DND-41 (cell line): ENCODE results near the gene TBC1D14.

ENCODE experiments used
- ATAC-seq: fragments of 200-7000 bp; cut with Tn5 transposase; 3 replicates; pipeline ENCODE4 v1.9.1; 2021; ENCODE audit warnings: low read depth; ENCODE audit not compliant: insufficient read depth
- DNase-seq: peaks from one replicate; pipeline ENCODE4 v3.0.0-alpha.2; 2020
- H2AFZ ChIP-seq: 2 replicates; pipeline ENCODE4 v1.6.0; 2012; ENCODE audit warnings: low read depth, low read length
- H3K27ac ChIP-seq: 2 replicates; pipeline ENCODE4 v1.5.1; 2012; ENCODE audit warnings: low read length, inconsistent platforms
- H3K27me3 ChIP-seq: fragments of 200-600 bp; sonication (generic); 2 replicates; pipeline ENCODE4 v1.6.0; 2012; ENCODE audit warnings: low read length, mild to moderate bottlenecking, inconsistent platforms; ENCODE audit not compliant: insufficient read depth, poor library complexity
- H3K36me3 ChIP-seq: 2 replicates; pipeline ENCODE4 v1.5.1; 2012; ENCODE audit warnings: low read length, inconsistent platforms; ENCODE audit not compliant: insufficient read depth
- H3K4me1 ChIP-seq: 2 replicates; pipeline ENCODE4 v1.5.1; 2012; ENCODE audit warnings: mild to moderate bottlenecking, low read length; ENCODE audit not compliant: insufficient read depth
- H3K4me2 ChIP-seq: 2 replicates; pipeline ENCODE4 v1.6.0; 2012; ENCODE audit warnings: mild to moderate bottlenecking, moderate library complexity, low read length, inconsistent platforms; ENCODE audit not compliant: insufficient read depth
- H3K4me3 ChIP-seq, 2 experiments: fragments of 200-600 bp in 1 of 2; shearing (Covaris generic) in 1 of 2; 2 replicates each; pipeline ENCODE4 v1.5.1; 2012 to 2016; ENCODE audit warnings: inconsistent platforms in 2 of 2, low read length in 2 of 2, mild to moderate bottlenecking in 2 of 2, low read depth in 1 of 2, moderate library complexity in 1 of 2
- H3K79me2 ChIP-seq: 2 replicates; pipeline ENCODE4 v1.6.0; 2012; ENCODE audit warnings: low read length, inconsistent platforms; ENCODE audit not compliant: insufficient read depth
- H3K9ac ChIP-seq: 2 replicates; pipeline ENCODE4 v1.6.0; 2012; ENCODE audit warnings: low read depth, mild to moderate bottlenecking, inconsistent platforms, low read length, moderate library complexity
- H3K9me3 ChIP-seq: 2 replicates; pipeline ENCODE4 v1.5.1; 2012; ENCODE audit warnings: low read length, moderate library complexity, mild to moderate bottlenecking, inconsistent platforms; ENCODE audit not compliant: insufficient read depth, severe bottlenecking
- H4K20me1 ChIP-seq: 2 replicates; pipeline ENCODE4 v1.6.0; 2012; ENCODE audit warnings: low read length; ENCODE audit not compliant: insufficient read depth
- CTCF ChIP-seq: IDR thresholded peaks from 2 replicates; pipeline ENCODE4 v1.5.1; 2012; ENCODE audit warnings: borderline replicate concordance, low read length, moderate library complexity, mild to moderate bottlenecking; ENCODE audit not compliant: poor library complexity, severe bottlenecking; ENCODE audit errors: extremely low read depth
- EZH2 ChIP-seq: IDR thresholded peaks from 3 replicates; pipeline ENCODE4 v1.6.1; 2012; ENCODE audit warnings: borderline replicate concordance, low read depth, mild to moderate bottlenecking, moderate library complexity, low read length, inconsistent platforms; ENCODE audit not compliant: severe bottlenecking

TBC1D14 gene

GRCh38 chr4:6943885-6944225 is 34.2 kb downstream of the TBC1D14 start:
- no peak for TF ChIP-seq EZH2
- no peak for TF ChIP-seq CTCF
- H3K4me1 ChIP-seq: no peaks in the 10 kb centered on the region
- H3K4me3 ChIP-seq: no peak overlapping the region
- no peak for ATAC-seq
- no peaks in the 10 kb centered on the region for H3K9me3 ChIP-seq
- peaks cover 18% of the 10 kb centered on the region for H3K36me3 ChIP-seq
- no peak overlapping the region for H3K27ac ChIP-seq
- H2AFZ ChIP-seq: no peak overlapping the region
- no peak overlapping the region for H3K4me2 ChIP-seq
- peaks cover 43% of the 10 kb centered on the region for H4K20me1 ChIP-seq
- no peaks in the 10 kb centered on the region for H3K27me3 ChIP-seq
- no peak for DNase-seq
- no peak overlapping the region for H3K9ac ChIP-seq
- peaks cover 31% of the 10 kb centered on the region; the same call in 1 of the 2 replicates for H3K79me2 ChIP-seq

- H3K27ac ChIP-seq: no peak overlapping the region
- no peak for ATAC-seq
- H4K20me1 ChIP-seq: peaks cover 37% of the 10 kb centered on the region
- peaks cover 27% of the 10 kb centered on the region; the same call in 1 of the 2 replicates for H3K79me2 ChIP-seq
- H3K9ac ChIP-seq: no peak overlapping the region
- no peak overlapping the region for H3K4me2 ChIP-seq
- peaks cover 12% of the 10 kb centered on the region for H3K36me3 ChIP-seq
- H3K9me3 ChIP-seq: no peaks in the 10 kb centered on the region
- no peaks in the 10 kb centered on the region for H3K4me1 ChIP-seq
- H3K4me3 ChIP-seq: no peak overlapping the region
- H2AFZ ChIP-seq: no peak overlapping the region
- TF ChIP-seq EZH2: no peak
- TF ChIP-seq CTCF: no peak
- DNase-seq: no peak
- H3K27me3 ChIP-seq: no peaks in the 10 kb centered on the region
These were observed 34.9 kb downstream of the TBC1D14 start for GRCh38 chr4:6944301-6945051.

GRCh38 chr4:6945052-6945409 is 35.4 kb downstream of the TBC1D14 start:
- H4K20me1 ChIP-seq: peaks cover 38% of the 10 kb centered on the region
- no peak overlapping the region for H3K4me3 ChIP-seq
- peaks cover 24% of the 10 kb centered on the region; the same call in 1 of the 2 replicates for H3K79me2 ChIP-seq
- H3K27me3 ChIP-seq: no peaks in the 10 kb centered on the region
- H3K36me3 ChIP-seq: peaks cover 8% of the 10 kb centered on the region
- no peak for TF ChIP-seq CTCF
- TF ChIP-seq EZH2: no peak
- no peaks in the 10 kb centered on the region for H3K4me1 ChIP-seq
- H2AFZ ChIP-seq: no peak overlapping the region
- no peaks in the 10 kb centered on the region for H3K9me3 ChIP-seq
- no peak overlapping the region for H3K4me2 ChIP-seq
- ATAC-seq (no peak), DNase-seq (no peak)
- H3K27ac ChIP-seq: no peak overlapping the region
- H3K9ac ChIP-seq: no peak overlapping the region
